ENCODE measurements around the gene HOXD8.

- TF ChIP-seq CTCF (IDR thresholded peaks at IDR 0.05; ENCODE audit: control extremely low read depth in 1 of 3, insufficient read depth in 1 of 3, low read depth in 1 of 3, low read length in 3 of 3) (no peak), CREB1 (IDR thresholded peaks at IDR 0.05) (no peak), SP1 (IDR thresholded peaks at IDR 0.05; ENCODE audit: low read depth, low read length) (no peak), CHD2 (IDR thresholded peaks at IDR 0.05; ENCODE audit: low read length) (no peak), RNF2 (IDR thresholded peaks at IDR 0.05; ENCODE audit: borderline replicate concordance, low read depth, low read length, missing control alignments, poor library complexity, severe bottlenecking) (no peak), SAP30 (IDR thresholded peaks at IDR 0.05; ENCODE audit: insufficient read depth, insufficient replicate concordance, low read length) (no peak), BRCA1 (IDR thresholded peaks at IDR 0.05; ENCODE audit: low read depth, low read length) (no peak), MAX (IDR thresholded peaks at IDR 0.05) (no peak), HDAC2 (IDR thresholded peaks at IDR 0.05; ENCODE audit: borderline replicate concordance in 1 of 2, low read depth in 2 of 2, low read length in 2 of 2) (no peak)
These were observed 21.3 kb downstream of the HOXD8 start for GRCh38 chr2:176150584-176151441.
